Measurements from ENCODE around the gene DNAH12. TPM values are rescaled to one million over a fixed set of nuclear protein-coding genes. Genes with fewer than 3 reads are reported as not detected.

The DNAH12 gene
- polyA plus RNA-seq, 1 of the 3 experiments (the other 2 are of a cell fraction), result 0.03 TPM

GRCh38 chr3:57500506-57500905 lies 43.6 kb downstream of the DNAH12 start:
- Histone ChIP-seq H3K79me2 (ENCODE audit: insufficient read depth) (no peaks in the 10 kb centered on the region), H3K9ac (no peak overlapping the region), H3K9me2 (no peaks in the 10 kb centered on the region), H4K20me1 (ENCODE audit: insufficient read depth) (no peaks in the 10 kb centered on the region), H3K36me3 (replicated peaks in 1 of 2; ENCODE audit: control insufficient read depth in 1 of 2, insufficient read depth in 2 of 2, low read length in 1 of 2) (no peaks in the 10 kb centered on the region), H3F3A (replicated peaks; ENCODE audit: insufficient read depth) (no peaks in the 10 kb centered on the region), H3K4me1 (ENCODE audit: control insufficient read depth in 1 of 2, insufficient read depth in 2 of 2, low read depth in 1 of 2, low read length in 1 of 2) (no peaks in the 10 kb centered on the region), H3K27ac (ENCODE audit: low read depth in 2 of 2, low read length in 1 of 2) (no peak overlapping the region), H3K4me2 (no peak overlapping the region), H2AFZ (ENCODE audit: low read depth) (no peak overlapping the region), H3K4me3 (ENCODE audit: low read depth in 2 of 2, low read length in 1 of 2) (no peak overlapping the region), H3K27me3 (ENCODE audit: insufficient read depth) (no peaks in the 10 kb centered on the region; the same call in 1 of the 2 replicates), H3K9me3 (no peaks in the 10 kb centered on the region)
- no peak for DNase-seq
- ChIA-PET CTCF (no interaction called here), POLR2A (no interaction called here)
- WGBS (ENCODE audit: low lambda C conversion rate), result 69% methylated on average over 2 of the region's 2 CpGs
- no peak for TF ChIP-seq MEF2A (IDR thresholded peaks at IDR 0.05; ENCODE audit: borderline replicate concordance, low read depth)
- TF ChIP-seq YY1 (IDR thresholded peaks at IDR 0.05; ENCODE audit: low read depth), result no peak

- Histone ChIP-seq H3K4me1 (ENCODE audit: control insufficient read depth in 1 of 2, insufficient read depth in 2 of 2, low read depth in 1 of 2, low read length in 1 of 2) (no peaks in the 10 kb centered on the region), H3K36me3 (replicated peaks in 1 of 2; ENCODE audit: control insufficient read depth in 1 of 2, insufficient read depth in 2 of 2, low read length in 1 of 2) (no peaks in the 10 kb centered on the region), H3K9ac (no peak overlapping the region), H3F3A (replicated peaks; ENCODE audit: insufficient read depth) (no peaks in the 10 kb centered on the region), H4K20me1 (ENCODE audit: insufficient read depth) (no peaks in the 10 kb centered on the region), H3K4me3 (ENCODE audit: low read depth in 2 of 2, low read length in 1 of 2) (no peak overlapping the region), H3K9me3 (no peaks in the 10 kb centered on the region), H3K9me2 (no peaks in the 10 kb centered on the region), H3K4me2 (no peak overlapping the region), H3K27me3 (ENCODE audit: insufficient read depth) (no peaks in the 10 kb centered on the region; the same call in 1 of the 2 replicates), H2AFZ (ENCODE audit: low read depth) (no peak overlapping the region), H3K79me2 (ENCODE audit: insufficient read depth) (no peaks in the 10 kb centered on the region), H3K27ac (ENCODE audit: low read depth in 2 of 2, low read length in 1 of 2) (no peak overlapping the region)
- TF ChIP-seq EZH2phosphoT487 (IDR thresholded peaks at IDR 0.05; ENCODE audit: borderline replicate concordance, low read depth), result no peak
- no peak for TF ChIP-seq FOXJ3 (CRISPR knock-in tag; IDR thresholded peaks at IDR 0.05)
- no peak for TF ChIP-seq TCF12 (IDR thresholded peaks at IDR 0.05)
- TF ChIP-seq MEF2A (IDR thresholded peaks at IDR 0.05; ENCODE audit: borderline replicate concordance, low read depth), result no peak
- no peak for TF ChIP-seq USF1 (IDR thresholded peaks at IDR 0.05; ENCODE audit: borderline replicate concordance, low read depth)
- DNase-seq, result no peak
- ChIA-PET POLR2A (no interaction called here), CTCF (interaction anchor here (1.0 to 1.5 kb wide), 2 partner anchors 16 to 64 kb away, joined by 3 read pairs; no protein-coding TSS in a partner anchor)
Measured at GRCh38 chr3:57497904-57498303, 46.2 kb downstream of the DNAH12 start.

GRCh38 chr3:57484563-57484962 lies 59.6 kb downstream of the DNAH12 start:
- Histone ChIP-seq H3K9ac (no peak overlapping the region), H3K79me2 (ENCODE audit: insufficient read depth) (no peaks in the 10 kb centered on the region), H3K27me3 (ENCODE audit: insufficient read depth) (no peaks in the 10 kb centered on the region), H3K36me3 (replicated peaks in 1 of 2; ENCODE audit: control insufficient read depth in 1 of 2, insufficient read depth in 2 of 2, low read length in 1 of 2) (no peaks in the 10 kb centered on the region), H4K20me1 (ENCODE audit: insufficient read depth) (no peaks in the 10 kb centered on the region), H3F3A (replicated peaks; ENCODE audit: insufficient read depth) (no peaks in the 10 kb centered on the region), H2AFZ (ENCODE audit: low read depth) (no peak overlapping the region), H3K9me3 (no peaks in the 10 kb centered on the region), H3K9me2 (no peaks in the 10 kb centered on the region), H3K4me3 (ENCODE audit: low read depth in 2 of 2, low read length in 1 of 2) (no peak overlapping the region), H3K4me2 (no peak overlapping the region), H3K4me1 (ENCODE audit: control insufficient read depth in 1 of 2, insufficient read depth in 2 of 2, low read depth in 1 of 2, low read length in 1 of 2) (no peaks in the 10 kb centered on the region), H3K27ac (ENCODE audit: low read depth in 2 of 2, low read length in 1 of 2) (no peak overlapping the region)
- TF ChIP-seq FOXM1 (IDR thresholded peaks at IDR 0.05; ENCODE audit: low read depth) (no peak), TCF12 (IDR thresholded peaks at IDR 0.05) (no peak), MXI1 (IDR thresholded peaks at IDR 0.05; ENCODE audit: low read depth, low read length) (no peak), POLR2AphosphoS5 (IDR thresholded peaks at IDR 0.05; ENCODE audit: low read depth, low read length) (no peak), TAF1 (IDR thresholded peaks at IDR 0.05; ENCODE audit: borderline replicate concordance, low read depth, low read length) (no peak), MEF2A (IDR thresholded peaks at IDR 0.05; ENCODE audit: borderline replicate concordance, low read depth) (no peak), ELF1 (IDR thresholded peaks at IDR 0.05) (no peak), RXRA (IDR thresholded peaks at IDR 0.05; ENCODE audit: borderline replicate concordance, low read depth) (no peak), CHD2 (IDR thresholded peaks at IDR 0.05; ENCODE audit: low read length, partially characterized antibody) (no peak), GABPA (IDR thresholded peaks at IDR 0.05; ENCODE audit: low read depth) (no peak), GATA2 (CRISPR knock-in tag; IDR thresholded peaks at IDR 0.05) (no peak), RFX5 (IDR thresholded peaks at IDR 0.05; ENCODE audit: low read length) (no peak), SIN3A (IDR thresholded peaks at IDR 0.05; ENCODE audit: borderline replicate concordance, low read depth, low read length) (no peak), FOSL2 (IDR thresholded peaks at IDR 0.05; ENCODE audit: borderline replicate concordance, low read depth) (no peak), NFIC (IDR thresholded peaks at IDR 0.05; ENCODE audit: borderline replicate concordance) (no peak), JUND (IDR thresholded peaks at IDR 0.05) (no peak)
- TF ChIP-seq, protein P1, sequence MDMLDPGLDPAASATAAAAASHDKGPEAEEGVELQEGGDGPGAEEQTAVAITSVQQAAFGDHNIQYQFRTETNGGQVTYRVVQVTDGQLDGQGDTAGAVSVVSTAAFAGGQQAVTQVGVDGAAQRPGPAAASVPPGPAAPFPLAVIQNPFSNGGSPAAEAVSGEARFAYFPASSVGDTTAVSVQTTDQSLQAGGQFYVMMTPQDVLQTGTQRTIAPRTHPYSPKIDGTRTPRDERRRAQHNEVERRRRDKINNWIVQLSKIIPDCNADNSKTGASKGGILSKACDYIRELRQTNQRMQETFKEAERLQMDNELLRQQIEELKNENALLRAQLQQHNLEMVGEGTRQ (IDR thresholded peaks at IDR 0.05; ENCODE audit: borderline replicate concordance, low read depth, low read length), result no peak
- no peak for DNase-seq
- CTCF ChIA-PET, result no interaction called here
- WGBS (ENCODE audit: low lambda C conversion rate), result 68% methylated on average over 1 of the region's 1 CpG
- POLR2A ChIA-PET, result no interaction called here
